Liver (tissue), 9 donors: Measurements from ENCODE around the gene FCF1. TPM values are rescaled to one million over a fixed set of nuclear protein-coding genes. Genes with fewer than 3 reads are reported as not detected.

Experiments used
- DNase-seq: peaks from one replicate; pipeline ENCODE4 v3.0.0-alpha.2; 2017; ENCODE audit warnings: low spot score
- H3K27ac ChIP-seq, 2 donors: one replicate each; pipeline ENCODE4 v1.7.0; 2013; ENCODE audit warnings: inconsistent platforms in 2 of 2, low read length in 2 of 2, control low read depth in 1 of 2, low read depth in 1 of 2, mild to moderate bottlenecking in 1 of 2
- H3K27me3 ChIP-seq, 4 donors: one replicate each; pipeline versions ENCODE4 v1.6.1 to v1.7.0; 2013; ENCODE audit warnings: low read length in 3 of 4, inconsistent platforms in 1 of 4, mild to moderate bottlenecking in 1 of 4, moderate library complexity in 1 of 4; ENCODE audit not compliant: control insufficient read depth in 4 of 4, insufficient read depth in 4 of 4
- H3K36me3 ChIP-seq, 4 donors: one replicate each; pipeline versions ENCODE4 v1.6.1 to v1.7.0; 2013; ENCODE audit warnings: low read length in 3 of 4, mild to moderate bottlenecking in 3 of 4, low read depth in 1 of 4, moderate library complexity in 1 of 4; ENCODE audit not compliant: control insufficient read depth in 4 of 4, insufficient read depth in 3 of 4
- H3K4me1 ChIP-seq, 4 donors: one replicate each; pipeline versions ENCODE4 v1.6.1 to v1.7.0; 2013; ENCODE audit warnings: low read length in 3 of 4, mild to moderate bottlenecking in 3 of 4, moderate library complexity in 1 of 4; ENCODE audit not compliant: control insufficient read depth in 4 of 4, insufficient read depth in 4 of 4
- H3K4me3 ChIP-seq, 3 donors: one replicate each; pipeline versions ENCODE4 v1.6.1 to v1.7.0; 2013; ENCODE audit warnings: low read length in 3 of 3, control low read depth in 1 of 3, low read depth in 1 of 3, mild to moderate bottlenecking in 1 of 3
- H3K9ac ChIP-seq, 2 donors: one replicate each; pipeline ENCODE4 v1.7.0; 2013; ENCODE audit warnings: low read length in 2 of 2, mild to moderate bottlenecking in 2 of 2, moderate library complexity in 2 of 2, control low read depth in 1 of 2, low read depth in 1 of 2
- H3K9me3 ChIP-seq, 4 donors: one replicate each; pipeline versions ENCODE4 v1.6.1 to v1.7.0; 2013; ENCODE audit warnings: low read length in 3 of 4; ENCODE audit not compliant: control insufficient read depth in 4 of 4
- ATF3 ChIP-seq: IDR thresholded peaks from 2 replicates; pipeline ENCODE4 v1.6.1; 2016; ENCODE audit warnings: antibody characterized with exemption
- EGR1 ChIP-seq, 2 donors: IDR thresholded peaks; 2 replicates each; pipeline ENCODE4 v1.6.1; 2016 to 2018; ENCODE audit warnings: antibody characterized with exemption in 2 of 2, low read depth in 2 of 2
- FOXA1 ChIP-seq: IDR thresholded peaks from 2 replicates; pipeline ENCODE4 v1.6.1; 2016; ENCODE audit warnings: antibody characterized with exemption
- FOXA2 ChIP-seq: IDR thresholded peaks from 2 replicates; pipeline ENCODE4 v1.6.1; 2016; ENCODE audit warnings: antibody characterized with exemption
- GABPA ChIP-seq, 2 donors: IDR thresholded peaks in 1 of 2; conservative IDR thresholded peaks in 1 of 2; 2 replicates each; pipeline ENCODE4 v1.6.1; 2016; ENCODE audit warnings: antibody characterized with exemption in 2 of 2, mild to moderate bottlenecking in 1 of 2, moderate library complexity in 1 of 2
- HNF4A ChIP-seq, 2 donors: conservative IDR thresholded peaks; 2 replicates each; pipeline ENCODE4 v1.6.1; 2016; ENCODE audit warnings: antibody characterized with exemption in 2 of 2, mild to moderate bottlenecking in 2 of 2
- HNF4G ChIP-seq: IDR thresholded peaks from 2 replicates; pipeline ENCODE4 v1.6.1; 2016; ENCODE audit warnings: antibody characterized with exemption
- JUND ChIP-seq, 2 donors: IDR thresholded peaks; 2 replicates each; pipeline ENCODE4 v1.6.1; 2016; ENCODE audit warnings: antibody characterized with exemption in 2 of 2
- MAX ChIP-seq: IDR thresholded peaks from 2 replicates; pipeline ENCODE4 v1.6.1; 2016; ENCODE audit warnings: antibody characterized with exemption
- NR2F2 ChIP-seq: IDR thresholded peaks from 2 replicates; pipeline ENCODE4 v1.6.1; 2016; ENCODE audit warnings: antibody characterized with exemption
- RAD21 ChIP-seq, 2 donors: IDR thresholded peaks; 2 replicates each; pipeline ENCODE4 v1.6.1; 2016; ENCODE audit warnings: antibody characterized with exemption in 2 of 2, mild to moderate bottlenecking in 2 of 2
- RXRA ChIP-seq, 2 donors: IDR thresholded peaks; 2 replicates each; pipeline ENCODE4 v1.6.1; 2017 to 2018; ENCODE audit warnings: antibody characterized with exemption in 2 of 2, mild to moderate bottlenecking in 1 of 2
- SP1 ChIP-seq: IDR thresholded peaks from 2 replicates; pipeline ENCODE4 v1.6.1; 2018; ENCODE audit warnings: antibody characterized with exemption, mild to moderate bottlenecking
- TAF1 ChIP-seq: conservative IDR thresholded peaks from 2 replicates; pipeline ENCODE4 v1.6.1; 2016; ENCODE audit warnings: antibody characterized with exemption, mild to moderate bottlenecking
- YY1 ChIP-seq: IDR thresholded peaks from 2 replicates; pipeline ENCODE4 v1.6.1; 2016; ENCODE audit warnings: antibody characterized with exemption, mild to moderate bottlenecking
- WGBS: extraction: QIAGEN DNeasy Blood & Tissue Kit; methylation state at CpG from one replicate; pipeline ENCODE4 v1.1.7; 2013; 5-methylcytosine and 5-hydroxymethylcytosine counted together
- polyA plus RNA-seq, 2 donors: library from polyadenylated mRNA; stranded (reverse) in 1 of 2; unstranded in 1 of 2; fragments of 200-250 nt in 1 of 2; fragments of >200 nt in 1 of 2; fragmentation: Nextera tagmentation in 1 of 2; extraction: Ambion mirVana in 1 of 2; gene quantifications; one replicate each; pipeline versions ENCODE4 v1.2.1 to v1.2.3, GENCODE V29; 2013 to 2015
- total RNA-seq, 2 donors: library from RNA; depleted of rRNA; stranded (reverse); fragments of >200 nt; gene quantifications; one replicate each; pipeline ENCODE4 v1.2.3, GENCODE V29; 2014
- TF ChIP-seq, protein P1 (sequence below): fragments of 150-350 bp; IDR thresholded peaks from 2 replicates; pipeline ENCODE4 v1.5.1; 2017; ENCODE audit warnings: improper control_type of control experiment, low read depth, low read length; ENCODE audit not compliant: missing input control
- TF ChIP-seq, protein P2 (sequence below): IDR thresholded peaks from 2 replicates; pipeline ENCODE4 v1.6.1; 2016; ENCODE audit warnings: antibody characterized with exemption, mild to moderate bottlenecking
- TF ChIP-seq, protein P3 (sequence below): IDR thresholded peaks from 2 replicates; pipeline ENCODE4 v1.6.1; 2016; ENCODE audit warnings: antibody characterized with exemption
- donor health status: healthy.
- donor health status: healthy.
- donor health status: healthy.
- donor health status: healthy.
- donor health status: healthy.

The FCF1 gene
- total and polyA plus RNA-seq, 4 donors = 3.7 to 15.3 (median 13.6) TPM

GRCh38 chr14:74732387-74732786, 19.4 kb downstream of the FCF1 start:
- 82% methylated on average over 2 of the region's 2 CpGs for WGBS
- Histone ChIP-seq H3K27me3 (no peaks in the 10 kb centered on the region), H3K4me3 (no peak overlapping the region), H3K9ac (no peak overlapping the region), H3K27ac (no peak overlapping the region), H3K9me3 (no peaks in the 10 kb centered on the region), H3K36me3 (peaks cover 11 to 37% (median 16%) of the 10 kb centered on the region in 4 donors), H3K4me1 (no peaks in the 10 kb centered on the region)
- TF ChIP-seq RAD21 (IDR thresholded peaks at IDR 0.05) (no peak), YY1 (no peak), JUND (IDR thresholded peaks at IDR 0.05) (no peak), SP1 (no peak), RXRA (IDR thresholded peaks at IDR 0.05) (no peak), FOXA1 (no peak), HNF4G (no peak), NR2F2 (no peak), HNF4A (conservative IDR thresholded peaks at IDR 0.05) (no peak), FOXA2 (no peak), TAF1 (no peak), ATF3 (no peak), GABPA (IDR thresholded peaks at IDR 0.05 in 1 of 2, conservative IDR thresholded peaks at IDR 0.05 in 1 of 2) (no peak), EGR1 (IDR thresholded peaks at IDR 0.05; ENCODE audit: low read depth in 2 of 2) (no peak), MAX (no peak)
- TF ChIP-seq, protein P1, sequence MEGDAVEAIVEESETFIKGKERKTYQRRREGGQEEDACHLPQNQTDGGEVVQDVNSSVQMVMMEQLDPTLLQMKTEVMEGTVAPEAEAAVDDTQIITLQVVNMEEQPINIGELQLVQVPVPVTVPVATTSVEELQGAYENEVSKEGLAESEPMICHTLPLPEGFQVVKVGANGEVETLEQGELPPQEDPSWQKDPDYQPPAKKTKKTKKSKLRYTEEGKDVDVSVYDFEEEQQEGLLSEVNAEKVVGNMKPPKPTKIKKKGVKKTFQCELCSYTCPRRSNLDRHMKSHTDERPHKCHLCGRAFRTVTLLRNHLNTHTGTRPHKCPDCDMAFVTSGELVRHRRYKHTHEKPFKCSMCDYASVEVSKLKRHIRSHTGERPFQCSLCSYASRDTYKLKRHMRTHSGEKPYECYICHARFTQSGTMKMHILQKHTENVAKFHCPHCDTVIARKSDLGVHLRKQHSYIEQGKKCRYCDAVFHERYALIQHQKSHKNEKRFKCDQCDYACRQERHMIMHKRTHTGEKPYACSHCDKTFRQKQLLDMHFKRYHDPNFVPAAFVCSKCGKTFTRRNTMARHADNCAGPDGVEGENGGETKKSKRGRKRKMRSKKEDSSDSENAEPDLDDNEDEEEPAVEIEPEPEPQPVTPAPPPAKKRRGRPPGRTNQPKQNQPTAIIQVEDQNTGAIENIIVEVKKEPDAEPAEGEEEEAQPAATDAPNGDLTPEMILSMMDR = no peak
- TF ChIP-seq, protein P2, sequence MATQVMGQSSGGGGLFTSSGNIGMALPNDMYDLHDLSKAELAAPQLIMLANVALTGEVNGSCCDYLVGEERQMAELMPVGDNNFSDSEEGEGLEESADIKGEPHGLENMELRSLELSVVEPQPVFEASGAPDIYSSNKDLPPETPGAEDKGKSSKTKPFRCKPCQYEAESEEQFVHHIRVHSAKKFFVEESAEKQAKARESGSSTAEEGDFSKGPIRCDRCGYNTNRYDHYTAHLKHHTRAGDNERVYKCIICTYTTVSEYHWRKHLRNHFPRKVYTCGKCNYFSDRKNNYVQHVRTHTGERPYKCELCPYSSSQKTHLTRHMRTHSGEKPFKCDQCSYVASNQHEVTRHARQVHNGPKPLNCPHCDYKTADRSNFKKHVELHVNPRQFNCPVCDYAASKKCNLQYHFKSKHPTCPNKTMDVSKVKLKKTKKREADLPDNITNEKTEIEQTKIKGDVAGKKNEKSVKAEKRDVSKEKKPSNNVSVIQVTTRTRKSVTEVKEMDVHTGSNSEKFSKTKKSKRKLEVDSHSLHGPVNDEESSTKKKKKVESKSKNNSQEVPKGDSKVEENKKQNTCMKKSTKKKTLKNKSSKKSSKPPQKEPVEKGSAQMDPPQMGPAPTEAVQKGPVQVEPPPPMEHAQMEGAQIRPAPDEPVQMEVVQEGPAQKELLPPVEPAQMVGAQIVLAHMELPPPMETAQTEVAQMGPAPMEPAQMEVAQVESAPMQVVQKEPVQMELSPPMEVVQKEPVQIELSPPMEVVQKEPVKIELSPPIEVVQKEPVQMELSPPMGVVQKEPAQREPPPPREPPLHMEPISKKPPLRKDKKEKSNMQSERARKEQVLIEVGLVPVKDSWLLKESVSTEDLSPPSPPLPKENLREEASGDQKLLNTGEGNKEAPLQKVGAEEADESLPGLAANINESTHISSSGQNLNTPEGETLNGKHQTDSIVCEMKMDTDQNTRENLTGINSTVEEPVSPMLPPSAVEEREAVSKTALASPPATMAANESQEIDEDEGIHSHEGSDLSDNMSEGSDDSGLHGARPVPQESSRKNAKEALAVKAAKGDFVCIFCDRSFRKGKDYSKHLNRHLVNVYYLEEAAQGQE = no peak
- TF ChIP-seq, protein P3, sequence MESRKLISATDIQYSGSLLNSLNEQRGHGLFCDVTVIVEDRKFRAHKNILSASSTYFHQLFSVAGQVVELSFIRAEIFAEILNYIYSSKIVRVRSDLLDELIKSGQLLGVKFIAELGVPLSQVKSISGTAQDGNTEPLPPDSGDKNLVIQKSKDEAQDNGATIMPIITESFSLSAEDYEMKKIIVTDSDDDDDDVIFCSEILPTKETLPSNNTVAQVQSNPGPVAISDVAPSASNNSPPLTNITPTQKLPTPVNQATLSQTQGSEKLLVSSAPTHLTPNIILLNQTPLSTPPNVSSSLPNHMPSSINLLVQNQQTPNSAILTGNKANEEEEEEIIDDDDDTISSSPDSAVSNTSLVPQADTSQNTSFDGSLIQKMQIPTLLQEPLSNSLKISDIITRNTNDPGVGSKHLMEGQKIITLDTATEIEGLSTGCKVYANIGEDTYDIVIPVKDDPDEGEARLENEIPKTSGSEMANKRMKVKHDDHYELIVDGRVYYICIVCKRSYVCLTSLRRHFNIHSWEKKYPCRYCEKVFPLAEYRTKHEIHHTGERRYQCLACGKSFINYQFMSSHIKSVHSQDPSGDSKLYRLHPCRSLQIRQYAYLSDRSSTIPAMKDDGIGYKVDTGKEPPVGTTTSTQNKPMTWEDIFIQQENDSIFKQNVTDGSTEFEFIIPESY = no peak
- no peak for DNase-seq
